H1 (cell line): ENCODE data around the gene RNU6-9.

Experiments used
- CBX8 ChIP-seq: fragments of 300-800, 300-1000 bp; sonication (generic); IDR thresholded peaks from 2 replicates; pipeline ENCODE4 v1.7.1; 2016; ENCODE audit warnings: low read depth, low read length, borderline replicate concordance
- MAFK ChIP-seq: IDR thresholded peaks from 2 replicates; pipeline ENCODE4 v1.6.1; 2012; ENCODE audit warnings: low read depth, mild to moderate bottlenecking, improper control_type of control experiment, low read length
- POLR2A ChIP-seq, 2 experiments: IDR thresholded peaks; 1 replicate in 1 of 2; 2 replicates in 1 of 2; pipeline ENCODE4 v1.6.1; 2011; ENCODE audit warnings: low read depth in 2 of 2, low read length in 2 of 2, mild to moderate bottlenecking in 2 of 2; ENCODE audit errors: control extremely low read depth in 1 of 2
- TAF1 ChIP-seq: IDR thresholded peaks from 2 replicates; pipeline ENCODE4 v1.6.1; 2011; ENCODE audit warnings: mild to moderate bottlenecking, low read depth, low read length
- TEAD4 ChIP-seq: IDR thresholded peaks from 2 replicates; pipeline ENCODE4 v1.6.1; 2012; ENCODE audit warnings: low read depth, low read length, inconsistent platforms, mixed read lengths
- TF ChIP-seq, protein P1 (sequence below), 3 experiments: IDR thresholded peaks; 1 replicate in 2 of 3; 2 replicates in 1 of 3; pipeline versions ENCODE4 v1.5.1 to v1.6.1; 2011; ENCODE audit warnings: low read length in 3 of 3, mild to moderate bottlenecking in 3 of 3, inconsistent platforms in 2 of 3, low read depth in 1 of 3, moderate library complexity in 1 of 3; ENCODE audit not compliant: insufficient read depth in 1 of 3; ENCODE audit errors: control extremely low read depth in 1 of 3
- TF ChIP-seq, protein P2 (sequence below): IDR thresholded peaks from 2 replicates; pipeline ENCODE4 v1.6.1; 2012; ENCODE audit warnings: inconsistent platforms

DNA sequence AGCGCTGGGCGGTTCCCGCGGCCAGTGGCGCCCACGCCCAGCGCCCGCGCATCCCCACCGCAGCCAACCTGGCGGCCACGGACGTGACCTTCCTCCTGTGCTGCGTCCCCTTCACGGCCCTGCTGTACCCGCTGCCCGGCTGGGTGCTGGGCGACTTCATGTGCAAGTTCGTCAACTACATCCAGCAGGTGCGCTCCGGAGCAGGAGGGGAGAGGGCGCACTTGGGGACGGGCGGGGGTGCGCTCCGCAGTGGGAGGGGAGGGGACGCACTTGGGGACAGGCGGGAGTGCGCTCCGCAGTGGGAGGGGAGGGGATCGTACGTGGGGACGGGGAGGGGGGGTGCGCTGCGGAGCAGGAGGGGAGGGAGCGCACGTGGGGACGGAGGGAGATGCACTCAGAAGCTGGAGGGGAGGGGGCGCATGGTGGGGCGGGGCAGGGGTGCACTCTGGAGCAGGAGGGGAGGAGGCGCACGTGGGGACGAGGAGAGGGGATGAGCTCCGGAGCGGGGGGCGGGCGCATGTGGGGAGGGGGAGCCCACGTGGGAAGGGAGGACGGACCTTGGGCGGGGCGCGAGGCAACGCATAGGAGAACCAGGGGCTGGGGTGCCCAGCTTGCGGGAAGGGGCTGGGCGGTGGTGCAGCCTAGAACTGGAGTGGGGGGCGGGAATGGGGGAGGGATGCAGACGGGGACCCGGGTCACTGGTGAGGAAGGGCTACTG lies 25.4 kb downstream of the RNU6-9 start:
- TF ChIP-seq, protein P1, sequence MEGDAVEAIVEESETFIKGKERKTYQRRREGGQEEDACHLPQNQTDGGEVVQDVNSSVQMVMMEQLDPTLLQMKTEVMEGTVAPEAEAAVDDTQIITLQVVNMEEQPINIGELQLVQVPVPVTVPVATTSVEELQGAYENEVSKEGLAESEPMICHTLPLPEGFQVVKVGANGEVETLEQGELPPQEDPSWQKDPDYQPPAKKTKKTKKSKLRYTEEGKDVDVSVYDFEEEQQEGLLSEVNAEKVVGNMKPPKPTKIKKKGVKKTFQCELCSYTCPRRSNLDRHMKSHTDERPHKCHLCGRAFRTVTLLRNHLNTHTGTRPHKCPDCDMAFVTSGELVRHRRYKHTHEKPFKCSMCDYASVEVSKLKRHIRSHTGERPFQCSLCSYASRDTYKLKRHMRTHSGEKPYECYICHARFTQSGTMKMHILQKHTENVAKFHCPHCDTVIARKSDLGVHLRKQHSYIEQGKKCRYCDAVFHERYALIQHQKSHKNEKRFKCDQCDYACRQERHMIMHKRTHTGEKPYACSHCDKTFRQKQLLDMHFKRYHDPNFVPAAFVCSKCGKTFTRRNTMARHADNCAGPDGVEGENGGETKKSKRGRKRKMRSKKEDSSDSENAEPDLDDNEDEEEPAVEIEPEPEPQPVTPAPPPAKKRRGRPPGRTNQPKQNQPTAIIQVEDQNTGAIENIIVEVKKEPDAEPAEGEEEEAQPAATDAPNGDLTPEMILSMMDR (IDR thresholded peaks at IDR 0.05; ENCODE audit: control extremely low read depth in 1 of 3, insufficient read depth in 1 of 3, low read depth in 1 of 3, low read length in 3 of 3) = no peak
- no peak for TF ChIP-seq MAFK
- TF ChIP-seq TAF1 = no peak
- TF ChIP-seq TEAD4 = no peak
- TF ChIP-seq POLR2A (IDR thresholded peaks at IDR 0.05; ENCODE audit: control extremely low read depth in 1 of 2, low read depth in 2 of 2, low read length in 2 of 2) = no peak
- no peak for TF ChIP-seq CBX8
- TF ChIP-seq, protein P2, sequence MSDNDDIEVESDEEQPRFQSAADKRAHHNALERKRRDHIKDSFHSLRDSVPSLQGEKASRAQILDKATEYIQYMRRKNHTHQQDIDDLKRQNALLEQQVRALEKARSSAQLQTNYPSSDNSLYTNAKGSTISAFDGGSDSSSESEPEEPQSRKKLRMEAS = no peak; the same call in 1 of the 2 replicates
